SK-N-SH (cell line): Measurements from ENCODE around the gene MYMX. TPM values are rescaled to one million over a fixed set of nuclear protein-coding genes. Genes with fewer than 3 reads are reported as not detected.

Experiments used
- CTCF ChIA-PET: fragments of 300-600, 350-600 bp; formaldehyde crosslinking; extraction: SDS; loops from one replicate; lab custom pipeline; 2021; lab: Yijun Ruan, JAX
- POLR2A ChIA-PET: fragments of 350-600 bp; sonication (Branson Sonifier 250); formaldehyde crosslinking; extraction: SDS; loops from one replicate; lab custom pipeline; 2020; ENCODE audit warnings: antibody characterized with exemption, inconsistent platforms; lab: Yijun Ruan, JAX
- DNase-seq: peaks from one replicate; pipeline ENCODE4 v3.0.0; 2012
- H2AFZ ChIP-seq: fragments of 200-600 bp; sonication (generic); 2 replicates; pipeline ENCODE4 v1.8.1; 2016; ENCODE audit warnings: antibody characterized with exemption, mild to moderate bottlenecking, low read depth
- H3F3A ChIP-seq: fragments of 200-600 bp; sonication (generic); replicated peaks from 2 replicates; pipeline ENCODE3; 2016; ENCODE audit warnings: antibody characterized with exemption, mild to moderate bottlenecking; ENCODE audit not compliant: insufficient read depth
- H3K27ac ChIP-seq, 2 experiments: fragments of 200-500 bp in 1 of 2; fragments of 200-600 bp in 1 of 2; sonication (Bioruptor generic) in 1 of 2; sonication (generic), shearing (Covaris generic) in 1 of 2; 2 replicates each; pipeline versions ENCODE4 v1.5.1 to v1.6.1; 2014 to 2016; ENCODE audit warnings: low read depth in 2 of 2, inconsistent platforms in 1 of 2, low read length in 1 of 2, mild to moderate bottlenecking in 1 of 2, mixed read lengths in 1 of 2
- H3K27me3 ChIP-seq: fragments of 200-600 bp; sonication (generic), shearing (Covaris generic); 2 replicates; pipeline ENCODE4 v1.6.1; 2016; ENCODE audit warnings: mixed run types; ENCODE audit not compliant: insufficient read depth
- H3K36me3 ChIP-seq, 2 experiments: fragments of 200-500 bp in 1 of 2; fragments of 200-600 bp in 1 of 2; sonication (Bioruptor generic) in 1 of 2; sonication (generic) in 1 of 2; replicated peaks in 1 of 2; 2 replicates each; pipeline versions ENCODE3 to v1.5.1; 2014 to 2016; ENCODE audit warnings: low read length in 1 of 2, mild to moderate bottlenecking in 1 of 2; ENCODE audit not compliant: insufficient read depth in 2 of 2, control insufficient read depth in 1 of 2
- H3K4me1 ChIP-seq, 2 experiments: fragments of 200-500 bp in 1 of 2; fragments of 200-600 bp in 1 of 2; sonication (Bioruptor generic) in 1 of 2; sonication (generic), shearing (Covaris generic) in 1 of 2; 2 replicates each; pipeline versions ENCODE4 v1.5.1 to v1.6.1; 2014 to 2016; ENCODE audit warnings: low read depth in 1 of 2, low read length in 1 of 2, mixed run types in 1 of 2; ENCODE audit not compliant: insufficient read depth in 2 of 2, control insufficient read depth in 1 of 2
- H3K4me2 ChIP-seq: fragments of 200-600 bp; sonication (generic), shearing (Covaris generic); 2 replicates; pipeline ENCODE4 v1.6.1; 2017; ENCODE audit warnings: mixed run types
- H3K4me3 ChIP-seq, 2 experiments: fragments of 200-500 bp in 1 of 2; fragments of 200-600 bp in 1 of 2; sonication (Bioruptor generic) in 1 of 2; sonication (generic), shearing (Covaris generic) in 1 of 2; 2 replicates each; pipeline versions ENCODE4 v1.5.1 to v1.8.1; 2014 to 2016; ENCODE audit warnings: low read depth in 2 of 2, inconsistent platforms in 1 of 2, low read length in 1 of 2, mild to moderate bottlenecking in 1 of 2, mixed read lengths in 1 of 2, moderate library complexity in 1 of 2
- H3K79me2 ChIP-seq: fragments of 200-600 bp; sonication (generic); 2 replicates; pipeline ENCODE4 v1.8.1; 2017; ENCODE audit warnings: mild to moderate bottlenecking; ENCODE audit not compliant: insufficient read depth
- H3K9ac ChIP-seq: fragments of 200-600 bp; sonication (generic); 2 replicates; pipeline ENCODE4 v1.6.1; 2017; ENCODE audit warnings: mixed run types
- H3K9me2 ChIP-seq: fragments of 200-600 bp; sonication (generic); 2 replicates; pipeline ENCODE4 v1.6.1; 2017; ENCODE audit warnings: mixed run types
- H3K9me3 ChIP-seq: fragments of 200-600 bp; sonication (generic); 2 replicates; pipeline ENCODE4 v1.6.1; 2017; ENCODE audit warnings: mixed run types, mild to moderate bottlenecking, moderate library complexity
- H4K20me1 ChIP-seq: fragments of 200-600 bp; sonication (generic); 2 replicates; pipeline ENCODE4 v1.6.1; 2017; ENCODE audit warnings: mild to moderate bottlenecking, mixed run types; ENCODE audit not compliant: insufficient read depth
- CHD2 ChIP-seq: fragments of 150-350 bp; IDR thresholded peaks from 2 replicates; pipeline ENCODE4 v1.6.1; 2018; ENCODE audit warnings: low read length; ENCODE audit not compliant: partially characterized antibody
- CTCF ChIP-seq: fragments of 200-600 bp; sonication (generic); IDR thresholded peaks from 2 replicates; pipeline ENCODE4 v1.6.1; 2017; ENCODE audit warnings: antibody characterized with exemption, mild to moderate bottlenecking, moderate library complexity
- ELF1 ChIP-seq: IDR thresholded peaks from 2 replicates; pipeline ENCODE4 v1.4.0; 2012
- EP300 ChIP-seq, 2 experiments: IDR thresholded peaks; 2 replicates each; pipeline versions ENCODE4 v1.4.0 to v1.6.1; 2012; ENCODE audit warnings: borderline replicate concordance in 1 of 2, low read depth in 1 of 2, low read length in 1 of 2
- EZH2phosphoT487 ChIP-seq: fragments of 200-600 bp; sonication (generic); IDR thresholded peaks from 2 replicates; pipeline ENCODE4 v1.6.1; 2017; ENCODE audit warnings: low read depth, mixed run types, mild to moderate bottlenecking, antibody characterized with exemption, moderate library complexity, borderline replicate concordance
- FOXJ3 ChIP-seq: sonication (generic); formaldehyde crosslinking; IDR thresholded peaks from 2 replicates; pipeline ENCODE4 v1.5.1; 2020; ENCODE audit warnings: mild to moderate bottlenecking, missing genetic modification reagents
- GABPA ChIP-seq: IDR thresholded peaks from 2 replicates; pipeline ENCODE4 v1.4.0; 2012; ENCODE audit warnings: low read depth, mild to moderate bottlenecking
- JUND ChIP-seq: IDR thresholded peaks from 2 replicates; pipeline ENCODE4 v1.4.0; 2012
- MAX ChIP-seq: IDR thresholded peaks from 2 replicates; pipeline ENCODE4 v1.4.0; 2012; ENCODE audit warnings: low read depth
- MEF2A ChIP-seq: IDR thresholded peaks from 2 replicates; pipeline ENCODE4 v1.4.0; 2012; ENCODE audit warnings: low read depth, borderline replicate concordance
- NFIC ChIP-seq: IDR thresholded peaks from 2 replicates; pipeline ENCODE4 v1.4.0; 2012; ENCODE audit warnings: borderline replicate concordance
- POLR2AphosphoS5 ChIP-seq: IDR thresholded peaks from 2 replicates; pipeline ENCODE4 v1.6.1; 2012; ENCODE audit warnings: low read depth, low read length
- RAD21 ChIP-seq: IDR thresholded peaks from 2 replicates; pipeline ENCODE4 v1.6.1; 2012; ENCODE audit warnings: mild to moderate bottlenecking, low read length
- RFX5 ChIP-seq: IDR thresholded peaks from 2 replicates; pipeline ENCODE4 v1.6.1; 2012; ENCODE audit warnings: mild to moderate bottlenecking, improper control_type of control experiment, low read length
- RXRA ChIP-seq: IDR thresholded peaks from 2 replicates; pipeline ENCODE4 v1.4.0; 2012; ENCODE audit warnings: low read depth, mild to moderate bottlenecking, borderline replicate concordance
- SIN3A ChIP-seq: IDR thresholded peaks from 2 replicates; pipeline ENCODE4 v1.6.1; 2012; ENCODE audit warnings: low read depth, mild to moderate bottlenecking, low read length, moderate library complexity, borderline replicate concordance
- SMC3 ChIP-seq: IDR thresholded peaks from 2 replicates; pipeline ENCODE4 v1.6.1; 2012; ENCODE audit warnings: low read depth, low read length, improper control_type of control experiment
- TCF12 ChIP-seq: IDR thresholded peaks from 2 replicates; pipeline ENCODE4 v1.4.0; 2012
- USF1 ChIP-seq: IDR thresholded peaks from 2 replicates; pipeline ENCODE4 v1.4.0; 2012; ENCODE audit warnings: low read depth, borderline replicate concordance
- YY1 ChIP-seq: IDR thresholded peaks from 2 replicates; pipeline ENCODE4 v1.4.0; 2012; ENCODE audit warnings: low read depth, mild to moderate bottlenecking
- ZBTB33 ChIP-seq: IDR thresholded peaks from 2 replicates; pipeline ENCODE4 v1.4.0; 2012; ENCODE audit warnings: low read depth, borderline replicate concordance
- WGBS: methylation state at CpG from one replicate; pipeline ENCODE4 v1.1.6; 2017; ENCODE audit warnings: low lambda C conversion rate; 5-methylcytosine and 5-hydroxymethylcytosine counted together
- polyA plus RNA-seq, 3 experiments: library from polyadenylated mRNA; depleted of rRNA; stranded (reverse); fragments of >200 nt; gene quantifications; 2 replicates each; pipeline ENCODE4 v1.2.3, GENCODE V29; 2012

MYMX gene
- polyA plus RNA-seq, 1 of the 3 experiments (the other 2 are of a cell fraction), result not detected

GRCh38 chr6:44249082-44249748 is 32.5 kb downstream of the MYMX start:
- peak overlapping the region; percentile 65 to 99 for H3K4me3 ChIP-seq
- H3K4me1 ChIP-seq, result peaks cover 13 to 33% of the 10 kb centered on the region in 2 experiments; a peak in 3 of 4 replicates
- no peaks in the 10 kb centered on the region for H3K9me2 ChIP-seq
- H3K9me3 ChIP-seq, result no peaks in the 10 kb centered on the region
- 61% methylated on average over 9 of the region's 9 CpGs for WGBS
- peaks cover 58 to 61% of the 10 kb centered on the region in 2 experiments for H3K36me3 ChIP-seq
- H3K79me2 ChIP-seq, result peaks cover 73% of the 10 kb centered on the region
- POLR2A ChIA-PET, result no interaction called here
- DNase-seq, result no peak
- H2AFZ ChIP-seq, result no peak overlapping the region
- H3K4me2 ChIP-seq, result peak overlapping the region; percentile 98
- H3K9ac ChIP-seq, result peak overlapping the region; percentile 100; the same call in 1 of the 2 replicates
- CTCF ChIA-PET, result interaction anchor here (0.5 to 8.4 kb wide), 6 partner anchors 6 to 64 kb away, joined by 3 to 115 read pairs (median 40); partner anchors contain the start of genes AARS2, SLC29A1 and SLC35B2
- peaks cover 73% of the 10 kb centered on the region for H4K20me1 ChIP-seq
- H3K27me3 ChIP-seq, result no peaks in the 10 kb centered on the region
- TF ChIP-seq POLR2AphosphoS5, result peak; percentile 8
- TF ChIP-seq SMC3, result no peak
- no peak for TF ChIP-seq EZH2phosphoT487
- peak overlapping the region in 1 of 2 experiments; percentile 86; a peak in 1 of 4 replicates for H3K27ac ChIP-seq
- H3F3A ChIP-seq, result peaks cover 59% of the 10 kb centered on the region

- no peak overlapping the region for H3K4me3 ChIP-seq
Observed at GRCh38 chr6:44250067-44250717, 33.5 kb downstream of the MYMX start.

More at GRCh38 chr6:44250067-44250717, 33.5 kb downstream of the MYMX start:
- WGBS, result 74% methylated on average over 6 of the region's 6 CpGs
- Histone ChIP-seq H3K9me2 (no peaks in the 10 kb centered on the region), H3K9me3 (no peaks in the 10 kb centered on the region), H3K36me3 (peaks cover 63 to 70% of the 10 kb centered on the region in 2 experiments), H3K4me1 (peaks cover 13 to 39% of the 10 kb centered on the region in 2 experiments; a peak in 3 of 4 replicates), H3K9ac (no peak overlapping the region), H3K27ac (peak overlapping the region in 1 of 2 experiments; percentile 34; a peak in 2 of 4 replicates), H3K79me2 (peaks cover 80% of the 10 kb centered on the region), H4K20me1 (peaks cover 82% of the 10 kb centered on the region), H3K27me3 (no peaks in the 10 kb centered on the region), H3K4me2 (0 out of 2 replicates have a peak overlapping the region, but pooled peaks have one; percentile 98), H3F3A (peaks cover 68% of the 10 kb centered on the region), H2AFZ (no peak overlapping the region)
- ChIA-PET CTCF (interaction anchor here (0.6 to 8.1 kb wide), 3 partner anchors 13 to 75 kb away, joined by 3 to 115 read pairs (median 6); no protein-coding TSS in a partner anchor), POLR2A (no interaction called here)
- DNase-seq, result no peak
- TF ChIP-seq TCF12 (no peak), POLR2AphosphoS5 (no peak), CHD2 (no peak), USF1 (no peak), JUND (no peak), EP300 (IDR thresholded peaks at IDR 0.05; ENCODE audit: borderline replicate concordance in 1 of 2, low read depth in 1 of 2, low read length in 1 of 2) (no peak), MEF2A (no peak), NFIC (no peak), YY1 (no peak), FOXJ3 (CRISPR knock-in tag) (no peak), CTCF (no peak), ZBTB33 (no peak), GABPA (no peak), RXRA (no peak), ELF1 (no peak), SIN3A (no peak), RAD21 (no peak), MAX (no peak), RFX5 (no peak)
